PFSK-1 (cell line): Measurements from ENCODE around the gene VILL.

Experiments used
- FOXP2 ChIP-seq: optimal IDR thresholded peaks from 2 replicates; pipeline ENCODE3; 2011; ENCODE audit warnings: borderline replicate concordance, control low read depth, inconsistent platforms; ENCODE audit not compliant: insufficient read depth; ENCODE audit errors: extremely low read length, extremely low read depth
- POLR2AphosphoS5 ChIP-seq: IDR thresholded peaks from 2 replicates; pipeline ENCODE4 v1.6.1; 2012; ENCODE audit warnings: low read depth, mild to moderate bottlenecking, control low read depth, low read length, moderate library complexity
- REST ChIP-seq, 2 experiments: IDR thresholded peaks; 2 replicates each; pipeline versions ENCODE4 v1.6.1 to v1.8.0; 2011 to 2012; ENCODE audit warnings: low read depth in 2 of 2, low read length in 2 of 2, control low read depth in 1 of 2, inconsistent platforms in 1 of 2, mild to moderate bottlenecking in 1 of 2, moderate library complexity in 1 of 2; ENCODE audit not compliant: insufficient read depth in 1 of 2
- SIN3A ChIP-seq: IDR thresholded peaks from 2 replicates; pipeline ENCODE4 v1.6.1; 2012; ENCODE audit warnings: mild to moderate bottlenecking, low read length, moderate library complexity, borderline replicate concordance; ENCODE audit not compliant: insufficient read depth
- TAF1 ChIP-seq: IDR thresholded peaks from 2 replicates; pipeline ENCODE4 v1.6.1; 2012; ENCODE audit warnings: low read length, control low read depth, borderline replicate concordance; ENCODE audit not compliant: insufficient read depth

DNA sequence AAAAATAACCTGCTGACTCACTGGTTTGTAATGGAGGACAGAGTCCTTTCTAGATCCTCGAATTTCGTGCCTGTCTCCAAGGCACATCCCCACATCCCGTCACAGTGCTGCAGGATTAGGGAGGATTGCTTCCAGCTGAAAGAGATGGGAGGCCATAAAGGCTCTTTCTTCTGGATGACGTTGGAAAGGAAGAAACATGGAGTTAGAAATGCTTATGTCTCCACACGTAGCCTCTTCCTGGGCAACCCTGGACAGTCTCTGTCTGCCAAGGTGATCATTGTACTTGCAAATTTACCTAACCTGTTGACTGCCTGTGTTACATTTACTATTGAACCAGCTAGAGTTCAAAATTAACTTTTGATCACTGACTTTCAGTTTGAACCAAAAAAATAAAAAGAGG is 27.6 kb upstream of the VILL start:
- TF ChIP-seq TAF1 = no peak
- no peak for TF ChIP-seq REST (IDR thresholded peaks at IDR 0.05; ENCODE audit: insufficient read depth in 1 of 2, low read depth in 2 of 2, low read length in 2 of 2)
- no peak for TF ChIP-seq POLR2AphosphoS5
- TF ChIP-seq SIN3A = no peak
- TF ChIP-seq FOXP2 = no peak
